H9 (cell line): ENCODE results near the gene HS2ST1. TPM values are rescaled to one million over a fixed set of nuclear protein-coding genes. Genes with fewer than 3 reads are reported as not detected.

Experiments used
- DNase-seq: peaks from one replicate; pipeline ENCODE4 v3.0.0-alpha.2; 2017
- H2AFZ ChIP-seq: one replicate; pipeline ENCODE4 v1.6.1; 2013; ENCODE audit warnings: mild to moderate bottlenecking, low read length, control low read depth, moderate library complexity
- H2AK5ac ChIP-seq: 2 replicates; pipeline ENCODE4 v1.6.1; 2013; ENCODE audit warnings: low read length, control low read depth, mixed read lengths; ENCODE audit not compliant: insufficient read length
- H2BK120ac ChIP-seq: one replicate; pipeline ENCODE4 v1.6.1; 2013; ENCODE audit warnings: low read depth, mild to moderate bottlenecking, low read length, control low read depth, inconsistent platforms; ENCODE audit not compliant: poor library complexity, severe bottlenecking
- H2BK12ac ChIP-seq: 2 replicates; pipeline ENCODE4 v1.6.1; 2013; ENCODE audit warnings: low read length, control low read depth, mixed read lengths, low read depth; ENCODE audit not compliant: insufficient read length
- H2BK15ac ChIP-seq: 2 replicates; pipeline ENCODE4 v1.6.1; 2013; ENCODE audit warnings: low read depth, low read length, control low read depth
- H2BK20ac ChIP-seq: one replicate; pipeline ENCODE4 v1.6.1; 2013; ENCODE audit warnings: low read depth, mild to moderate bottlenecking, low read length, control low read depth, inconsistent platforms; ENCODE audit not compliant: poor library complexity, severe bottlenecking
- H2BK5ac ChIP-seq: 2 replicates; pipeline ENCODE4 v1.6.1; 2013; ENCODE audit warnings: low read length, control low read depth, mixed read lengths; ENCODE audit not compliant: insufficient read length
- H3K14ac ChIP-seq: 2 replicates; pipeline ENCODE4 v1.6.1; 2013; ENCODE audit warnings: low read length, control low read depth; ENCODE audit not compliant: insufficient read depth
- H3K18ac ChIP-seq: 2 replicates; pipeline ENCODE4 v1.6.1; 2013; ENCODE audit warnings: low read depth, mild to moderate bottlenecking, mixed read lengths, low read length, control low read depth; ENCODE audit not compliant: insufficient read length
- H3K23ac ChIP-seq: 2 replicates; pipeline ENCODE4 v1.6.1; 2013; ENCODE audit warnings: low read length, control low read depth, mixed read lengths, low read depth; ENCODE audit not compliant: insufficient read length
- H3K23me2 ChIP-seq: 2 replicates; pipeline ENCODE4 v1.6.1; 2013; ENCODE audit warnings: low read depth, mild to moderate bottlenecking, mixed read lengths, low read length, control low read depth; ENCODE audit not compliant: insufficient read length, poor library complexity, severe bottlenecking
- H3K27ac ChIP-seq: 2 replicates; pipeline ENCODE4 v1.5.1; 2013; ENCODE audit warnings: low read length, control low read depth, mixed read lengths, low read depth; ENCODE audit not compliant: insufficient read length
- H3K27me3 ChIP-seq: 2 replicates; pipeline ENCODE4 v1.6.1; 2013; ENCODE audit warnings: low read length, control low read depth, inconsistent platforms; ENCODE audit not compliant: insufficient read depth
- H3K4ac ChIP-seq: 2 replicates; pipeline ENCODE4 v1.6.1; 2013; ENCODE audit warnings: low read depth, mild to moderate bottlenecking, control low read depth, inconsistent platforms, low read length, moderate library complexity
- H3K4me1 ChIP-seq: 2 replicates; pipeline ENCODE4 v1.6.1; 2013; ENCODE audit warnings: low read length, control low read depth, inconsistent platforms; ENCODE audit not compliant: insufficient read depth
- H3K4me2 ChIP-seq: 2 replicates; pipeline ENCODE4 v1.6.1; 2013; ENCODE audit warnings: low read length, control low read depth, mixed read lengths; ENCODE audit not compliant: insufficient read length, insufficient read depth
- H3K56ac ChIP-seq: 2 replicates; pipeline ENCODE4 v1.6.1; 2013; ENCODE audit warnings: low read depth, mild to moderate bottlenecking, mixed read lengths, low read length, control low read depth; ENCODE audit not compliant: insufficient read length
- H3K79me1 ChIP-seq: 2 replicates; pipeline ENCODE4 v1.6.1; 2013; ENCODE audit warnings: low read depth, mild to moderate bottlenecking, moderate library complexity, low read length, control low read depth, inconsistent platforms; ENCODE audit not compliant: insufficient read depth, poor library complexity, severe bottlenecking
- H3K79me2 ChIP-seq: 2 replicates; pipeline ENCODE4 v1.6.1; 2013; ENCODE audit warnings: low read length, control low read depth, inconsistent platforms; ENCODE audit not compliant: insufficient read depth
- H3K9ac ChIP-seq: 2 replicates; pipeline ENCODE4 v1.6.1; 2013; ENCODE audit warnings: low read length, control low read depth, mixed read lengths; ENCODE audit not compliant: insufficient read length; ENCODE audit errors: extremely low read depth
- H3K9me3 ChIP-seq: one replicate; pipeline ENCODE4 v1.6.1; 2013; ENCODE audit warnings: low read depth, low read length, inconsistent platforms; ENCODE audit not compliant: control insufficient read depth
- H3T11ph ChIP-seq: one replicate; pipeline ENCODE4 v1.6.1; 2013; ENCODE audit warnings: mild to moderate bottlenecking, low read length, control low read depth, inconsistent platforms
- H4K20me1 ChIP-seq: one replicate; pipeline ENCODE4 v1.6.1; 2013; ENCODE audit not compliant: control insufficient read depth, insufficient read length, insufficient read depth
- H4K5ac ChIP-seq: 2 replicates; pipeline ENCODE4 v1.6.1; 2013; ENCODE audit warnings: low read depth, mild to moderate bottlenecking, mixed read lengths, low read length, control low read depth; ENCODE audit not compliant: insufficient read length
- H4K8ac ChIP-seq: replicated peaks from 2 replicates; pipeline ENCODE4 v1.6.1; 2013; ENCODE audit warnings: low read length, control low read depth, mixed read lengths, low read depth; ENCODE audit not compliant: insufficient read length
- H4K91ac ChIP-seq: 2 replicates; pipeline ENCODE4 v1.6.1; 2013; ENCODE audit warnings: low read depth, mild to moderate bottlenecking, moderate library complexity, mixed read lengths, low read length, control low read depth; ENCODE audit not compliant: insufficient read length
- H3K27ac Mint-ChIP-seq, 3 experiments: 2 replicates in 2 of 3; 3 replicates in 1 of 3; pipeline ENCODE4 v1.8.0; 2020 to 2021; ENCODE audit warnings: mixed read lengths in 3 of 3, mild to moderate bottlenecking in 1 of 3, moderate library complexity in 1 of 3
- H3K27me3 Mint-ChIP-seq: 2 replicates; pipeline ENCODE4 v1.8.0; 2021; ENCODE audit warnings: low read depth, mild to moderate bottlenecking, moderate library complexity, mixed read lengths
- H3K36me3 Mint-ChIP-seq, 3 experiments: 2 replicates in 2 of 3; 3 replicates in 1 of 3; pipeline ENCODE4 v1.8.0; 2020 to 2021; ENCODE audit warnings: low read depth in 3 of 3, mixed read lengths in 3 of 3; ENCODE audit not compliant: insufficient read depth in 1 of 3
- H3K4me1 Mint-ChIP-seq, 2 experiments: 2 replicates each; pipeline ENCODE4 v1.8.0; 2020; ENCODE audit warnings: mixed read lengths in 2 of 2
- H3K4me3 Mint-ChIP-seq, 2 experiments: 2 replicates in 1 of 2; 3 replicates in 1 of 2; pipeline ENCODE4 v1.8.0; 2020 to 2021; ENCODE audit warnings: mild to moderate bottlenecking in 2 of 2, mixed read lengths in 2 of 2, moderate library complexity in 1 of 2
- H3K9me3 Mint-ChIP-seq, 2 experiments: 2 replicates in 1 of 2; 3 replicates in 1 of 2; pipeline ENCODE4 v1.8.0; 2020; ENCODE audit warnings: mild to moderate bottlenecking in 2 of 2, mixed read lengths in 2 of 2, moderate library complexity in 1 of 2
- WGBS: extraction: QIAGEN DNeasy Blood & Tissue Kit; methylation state at CpG from one replicate; pipeline ENCODE4 v1.1.7; 2013; ENCODE audit warnings: missing lambda C conversion rate, low lambda C conversion rate, mixed read lengths; ENCODE audit not compliant: insufficient read length; ENCODE audit errors: extremely low coverage; 5-methylcytosine and 5-hydroxymethylcytosine counted together
- total RNA-seq: library from RNA; stranded (reverse); gene quantifications from 2 replicates; pipeline ENCODE4 v1.2.1, GENCODE V29; 2021
- TF ChIP-seq, protein P1 (sequence below): fragments of 200-600 bp; sonication (generic); conservative IDR thresholded peaks from 3 replicates; pipeline ENCODE4 v1.8.0; 2021; ENCODE audit warnings: antibody characterized with exemption, mild to moderate bottlenecking

Gene HS2ST1
- total RNA-seq, 1 experiment from 2014 or later, result 20.1 TPM

DNA sequence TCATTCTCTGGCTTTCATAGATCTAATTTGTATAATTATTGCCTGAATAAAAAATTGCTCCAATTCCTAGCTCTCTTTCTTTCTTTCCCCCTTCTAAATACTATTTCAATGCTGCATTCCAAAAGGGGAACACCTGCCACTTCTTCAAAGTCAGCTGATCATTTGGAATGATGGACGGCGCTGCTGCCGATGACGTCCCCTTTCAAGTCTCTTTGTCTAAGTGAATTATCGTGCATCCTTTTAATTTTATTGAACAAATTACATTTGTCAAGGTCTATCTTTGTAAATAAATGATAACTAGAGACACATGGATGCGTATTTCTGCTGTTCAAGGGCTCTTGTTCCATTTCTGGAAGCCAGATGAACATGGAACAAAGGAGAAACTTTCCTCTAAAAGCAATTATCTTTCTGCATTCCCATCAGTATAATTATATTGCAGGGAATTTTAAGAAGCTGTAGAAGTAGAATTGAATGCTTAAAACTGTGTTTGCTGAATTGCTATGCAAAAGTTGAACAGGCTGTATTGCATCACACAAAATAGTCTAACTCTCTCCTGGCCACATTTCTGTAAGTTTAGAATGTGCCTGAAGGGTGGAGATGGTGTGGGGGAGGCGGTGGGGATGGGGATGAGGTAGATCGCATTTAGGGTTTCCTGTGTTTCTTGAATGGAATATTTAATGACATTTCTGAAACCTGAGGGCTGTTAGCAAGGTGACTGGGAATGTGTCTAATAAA, 222.3 kb downstream of the HS2ST1 start:
- WGBS, result no CpG with 5 or more reads among the region's 8 CpGs
- H3K36me3 Mint-ChIP-seq, result no peaks in the 10 kb centered on the region
- peaks cover 12% of the 10 kb centered on the region for H3K27me3 Mint-ChIP-seq
- no peak overlapping the region for H2AFZ ChIP-seq
- TF ChIP-seq, protein P1, sequence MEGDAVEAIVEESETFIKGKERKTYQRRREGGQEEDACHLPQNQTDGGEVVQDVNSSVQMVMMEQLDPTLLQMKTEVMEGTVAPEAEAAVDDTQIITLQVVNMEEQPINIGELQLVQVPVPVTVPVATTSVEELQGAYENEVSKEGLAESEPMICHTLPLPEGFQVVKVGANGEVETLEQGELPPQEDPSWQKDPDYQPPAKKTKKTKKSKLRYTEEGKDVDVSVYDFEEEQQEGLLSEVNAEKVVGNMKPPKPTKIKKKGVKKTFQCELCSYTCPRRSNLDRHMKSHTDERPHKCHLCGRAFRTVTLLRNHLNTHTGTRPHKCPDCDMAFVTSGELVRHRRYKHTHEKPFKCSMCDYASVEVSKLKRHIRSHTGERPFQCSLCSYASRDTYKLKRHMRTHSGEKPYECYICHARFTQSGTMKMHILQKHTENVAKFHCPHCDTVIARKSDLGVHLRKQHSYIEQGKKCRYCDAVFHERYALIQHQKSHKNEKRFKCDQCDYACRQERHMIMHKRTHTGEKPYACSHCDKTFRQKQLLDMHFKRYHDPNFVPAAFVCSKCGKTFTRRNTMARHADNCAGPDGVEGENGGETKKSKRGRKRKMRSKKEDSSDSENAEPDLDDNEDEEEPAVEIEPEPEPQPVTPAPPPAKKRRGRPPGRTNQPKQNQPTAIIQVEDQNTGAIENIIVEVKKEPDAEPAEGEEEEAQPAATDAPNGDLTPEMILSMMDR, result no peak
- H3K9me3 Mint-ChIP-seq, result no peaks in the 10 kb centered on the region
- no peak overlapping the region for H2AK5ac ChIP-seq
- H3K27ac Mint-ChIP-seq, result no peak overlapping the region
- no peak overlapping the region for H2BK12ac ChIP-seq
- H4K8ac ChIP-seq, result no peak overlapping the region
- H3K79me2 ChIP-seq, result no peaks in the 10 kb centered on the region
- no peak overlapping the region for H3K4ac ChIP-seq
- H4K91ac ChIP-seq, result no peak overlapping the region
- H3K4me3 Mint-ChIP-seq, result no peak overlapping the region
- no peak overlapping the region for H3K56ac ChIP-seq
- H3K27me3 ChIP-seq, result no peaks in the 10 kb centered on the region; the same call in 1 of the 2 replicates
- H2BK20ac ChIP-seq, result no peak overlapping the region
- peaks cover 4% of the 10 kb centered on the region for H3K23me2 ChIP-seq
- H3K9ac ChIP-seq, result no peak overlapping the region
- no peaks in the 10 kb centered on the region for H3K79me1 ChIP-seq
- peaks cover 12% of the 10 kb centered on the region in 2 experiments for H3K4me1 Mint-ChIP-seq
- H3K23ac ChIP-seq, result no peak overlapping the region
- no peaks in the 10 kb centered on the region for H4K20me1 ChIP-seq
- H3K4me1 ChIP-seq, result no peaks in the 10 kb centered on the region
- no peak overlapping the region for H2BK5ac ChIP-seq
- no peak overlapping the region for H3K27ac ChIP-seq
- H3T11ph ChIP-seq, result no peak overlapping the region
- H3K18ac ChIP-seq, result no peak overlapping the region
- DNase-seq, result no peak
- no peak overlapping the region for H3K4me2 ChIP-seq
- H4K5ac ChIP-seq, result no peak overlapping the region
- no peaks in the 10 kb centered on the region for H3K9me3 ChIP-seq
- no peak overlapping the region for H2BK15ac ChIP-seq
- no peak overlapping the region for H2BK120ac ChIP-seq
- no peak overlapping the region for H3K14ac ChIP-seq
